Mononuclear cell (primary cell): Measurements from ENCODE around the gene EIF5. TPM values are rescaled to one million over a fixed set of nuclear protein-coding genes. Genes with fewer than 3 reads are reported as not detected.

Source experiments
- H3K27me3 ChIP-seq: 2 replicates; pipeline ENCODE4 v1.6.0; 2011; ENCODE audit warnings: low read length, control low read depth; ENCODE audit not compliant: insufficient read depth
- H3K4me1 ChIP-seq: 2 replicates; pipeline ENCODE4 v1.5.1; 2011; ENCODE audit warnings: mild to moderate bottlenecking, low read length, control low read depth; ENCODE audit not compliant: insufficient read depth
- H3K4me3 ChIP-seq: 2 replicates; pipeline ENCODE4 v1.5.1; 2011; ENCODE audit warnings: mild to moderate bottlenecking, low read length, moderate library complexity
- H3K9me3 ChIP-seq: 2 replicates; pipeline ENCODE4 v1.5.1; 2011; ENCODE audit warnings: low read depth, mild to moderate bottlenecking, control low read depth, low read length
- total RNA-seq: library from RNA; depleted of rRNA; stranded (reverse); fragments of >200 nt; gene quantifications from one replicate; pipeline ENCODE4 v1.2.3, GENCODE V29; 2012

The EIF5 gene
- total RNA-seq, 1 donor, result 509 TPM

- Histone ChIP-seq H3K4me3 (no peak overlapping the region), H3K9me3 (peaks cover 8% of the 10 kb centered on the region), H3K27me3 (no peaks in the 10 kb centered on the region), H3K4me1 (peaks cover 5% of the 10 kb centered on the region)
Observed at GRCh38 chr14:103361867-103362266, 27.8 kb downstream of the EIF5 start.

- peaks cover 8% of the 10 kb centered on the region for H3K9me3 ChIP-seq
Observed at GRCh38 chr14:103362780-103363179, 28.7 kb downstream of the EIF5 start.

GRCh38 chr14:103366741-103367140 lies 32.7 kb downstream of the EIF5 start:
- H3K9me3 ChIP-seq, result peaks cover 8% of the 10 kb centered on the region
- no peaks in the 10 kb centered on the region for H3K27me3 ChIP-seq
- H3K4me3 ChIP-seq, result no peak overlapping the region
- H3K4me1 ChIP-seq, result peaks cover 3% of the 10 kb centered on the region

More at GRCh38 chr14:103362780-103363179, 28.7 kb downstream of the EIF5 start:
- Histone ChIP-seq H3K27me3 (no peaks in the 10 kb centered on the region), H3K4me1 (peaks cover 5% of the 10 kb centered on the region), H3K4me3 (no peak overlapping the region)

- Histone ChIP-seq H3K9me3 (peaks cover under 1% of the 10 kb centered on the region), H3K27me3 (no peaks in the 10 kb centered on the region), H3K4me1 (no peaks in the 10 kb centered on the region), H3K4me3 (no peak overlapping the region)
Observed at GRCh38 chr14:103367995-103368394, 34.0 kb downstream of the EIF5 start.

- Histone ChIP-seq H3K9me3 (no peaks in the 10 kb centered on the region), H3K4me1 (no peaks in the 10 kb centered on the region), H3K4me3 (no peak overlapping the region), H3K27me3 (no peaks in the 10 kb centered on the region)
Observed at GRCh38 chr14:103370087-103370486, 36.0 kb downstream of the EIF5 start.

GRCh38 chr14:103372017-103372416 lies 38.0 kb downstream of the EIF5 start:
- Histone ChIP-seq H3K27me3 (no peaks in the 10 kb centered on the region), H3K9me3 (no peaks in the 10 kb centered on the region), H3K4me3 (no peak overlapping the region), H3K4me1 (no peaks in the 10 kb centered on the region)

- Histone ChIP-seq H3K4me3 (no peak overlapping the region), H3K4me1 (peaks cover 3% of the 10 kb centered on the region)
Observed at GRCh38 chr14:103372552-103373304, 38.7 kb downstream of the EIF5 start.

GRCh38 chr14:103374121-103374520 lies 40.1 kb downstream of the EIF5 start:
- Histone ChIP-seq H3K4me1 (peaks cover 9% of the 10 kb centered on the region), H3K27me3 (no peaks in the 10 kb centered on the region), H3K4me3 (no peak overlapping the region), H3K9me3 (no peaks in the 10 kb centered on the region)

More at GRCh38 chr14:103372552-103373304, 38.7 kb downstream of the EIF5 start:
- H3K9me3 ChIP-seq, result no peaks in the 10 kb centered on the region
- no peaks in the 10 kb centered on the region for H3K27me3 ChIP-seq

GRCh38 chr14:103377522-103378037 lies 43.5 kb downstream of the EIF5 start:
- Histone ChIP-seq H3K4me3 (no peak overlapping the region), H3K27me3 (no peaks in the 10 kb centered on the region), H3K9me3 (no peaks in the 10 kb centered on the region), H3K4me1 (peaks cover 41% of the 10 kb centered on the region)

- no peak overlapping the region for H3K4me3 ChIP-seq
- no peaks in the 10 kb centered on the region for H3K27me3 ChIP-seq
- H3K9me3 ChIP-seq, result no peaks in the 10 kb centered on the region
- peaks cover 48% of the 10 kb centered on the region for H3K4me1 ChIP-seq
Observed at GRCh38 chr14:103378038-103378854, 44.2 kb downstream of the EIF5 start.

GRCh38 chr14:103380719-103381377 lies 46.8 kb downstream of the EIF5 start:
- Histone ChIP-seq H3K4me3 (no peak overlapping the region), H3K9me3 (no peaks in the 10 kb centered on the region), H3K27me3 (no peaks in the 10 kb centered on the region), H3K4me1 (peaks cover 59% of the 10 kb centered on the region)

- Histone ChIP-seq H3K4me1 (peaks cover 73% of the 10 kb centered on the region), H3K9me3 (no peaks in the 10 kb centered on the region), H3K4me3 (no peak overlapping the region), H3K27me3 (no peaks in the 10 kb centered on the region)
Observed at GRCh38 chr14:103382376-103382775, 48.3 kb downstream of the EIF5 start.

GRCh38 chr14:103384450-103385151 lies 50.6 kb downstream of the EIF5 start:
- Histone ChIP-seq H3K9me3 (no peaks in the 10 kb centered on the region), H3K4me3 (peak overlapping the region; percentile 97), H3K4me1 (peaks cover 72% of the 10 kb centered on the region), H3K27me3 (no peaks in the 10 kb centered on the region)

GRCh38 chr14:103385152-103385928 lies 51.3 kb downstream of the EIF5 start, which contains the start of gene MARK3:
Gene MARK3 (plus strand): TSS chr14:103385415. CDS start chr14:103386030, 615 bp downstream.
- H3K4me1 ChIP-seq, result peaks cover 66% of the 10 kb centered on the region
- H3K4me3 ChIP-seq, result peak within 1 kb of the TSS; percentile 97

More at GRCh38 chr14:103385152-103385928, 51.3 kb downstream of the EIF5 start, which contains the start of gene MARK3:
- no peaks in the 10 kb centered on the region for H3K27me3 ChIP-seq
- H3K9me3 ChIP-seq, result no peaks in the 10 kb centered on the region
